Astrocyte (in vitro differentiated cells and primary cell): Measurements from ENCODE around the gene ERBB2. TPM values are rescaled to one million over a fixed set of nuclear protein-coding genes. Genes with fewer than 3 reads are reported as not detected.

Source experiments
- DNase-seq: peaks from one replicate; pipeline ENCODE4 v3.0.0-alpha.2; 2010; ENCODE audit warnings: low read depth
- FAIRE-seq: peaks from 2 replicates; lab custom pipeline; 2011; peaks lifted over from hg19 to GRCh38; lab: Jason Lieb, UNC
- H2AFZ ChIP-seq: 2 replicates; pipeline ENCODE4 v1.6.0; 2012; ENCODE audit warnings: low read depth, low read length, inconsistent platforms
- H3K27ac ChIP-seq: 2 replicates; pipeline ENCODE4 v1.5.1; 2011; ENCODE audit warnings: low read depth, low read length, inconsistent platforms
- H3K27me3 ChIP-seq: 2 replicates; pipeline ENCODE4 v1.6.0; 2011; ENCODE audit warnings: low read length, inconsistent platforms; ENCODE audit not compliant: insufficient read depth
- H3K36me3 ChIP-seq: 2 replicates; pipeline ENCODE4 v1.5.1; 2011; ENCODE audit warnings: low read length, inconsistent platforms; ENCODE audit not compliant: insufficient read depth
- H3K4me1 ChIP-seq: 2 replicates; pipeline ENCODE4 v1.5.1; 2011; ENCODE audit warnings: low read length, inconsistent platforms; ENCODE audit not compliant: insufficient read depth
- H3K4me2 ChIP-seq: 2 replicates; pipeline ENCODE4 v1.6.0; 2012; ENCODE audit warnings: low read length, inconsistent platforms
- H3K4me3 ChIP-seq: 2 replicates; pipeline ENCODE4 v1.5.1; 2011; ENCODE audit warnings: low read depth, mild to moderate bottlenecking, low read length, inconsistent platforms; ENCODE audit not compliant: insufficient read depth
- H3K79me2 ChIP-seq: 2 replicates; pipeline ENCODE4 v1.6.0; 2012; ENCODE audit warnings: mild to moderate bottlenecking, low read length, inconsistent platforms; ENCODE audit not compliant: insufficient read depth
- H3K9ac ChIP-seq: 2 replicates; pipeline ENCODE4 v1.6.0; 2012; ENCODE audit warnings: mild to moderate bottlenecking, low read length, inconsistent platforms
- H3K9me3 ChIP-seq: 2 replicates; pipeline ENCODE4 v1.5.1; 2012; ENCODE audit warnings: low read depth, mild to moderate bottlenecking, low read length, inconsistent platforms; ENCODE audit not compliant: insufficient read depth
- H4K20me1 ChIP-seq: 2 replicates; pipeline ENCODE4 v1.6.0; 2012; ENCODE audit warnings: low read length, inconsistent platforms; ENCODE audit not compliant: insufficient read depth
- H3K27ac Mint-ChIP-seq: one replicate; pipeline ENCODE4 v1.8.0; 2021; ENCODE audit warnings: mild to moderate bottlenecking, mixed read lengths; ENCODE audit not compliant: unreplicated experiment
- H3K27me3 Mint-ChIP-seq: one replicate; pipeline ENCODE4 v1.8.0; 2021; ENCODE audit warnings: low read depth, mixed read lengths; ENCODE audit not compliant: unreplicated experiment
- H3K36me3 Mint-ChIP-seq: one replicate; pipeline ENCODE4 v1.8.0; 2021; ENCODE audit warnings: low read depth, mixed read lengths; ENCODE audit not compliant: unreplicated experiment
- H3K4me1 Mint-ChIP-seq: one replicate; pipeline ENCODE4 v1.8.0; 2021; ENCODE audit warnings: low read depth, mixed read lengths; ENCODE audit not compliant: unreplicated experiment
- H3K4me3 Mint-ChIP-seq: one replicate; pipeline ENCODE4 v1.8.0; 2021; ENCODE audit warnings: mild to moderate bottlenecking, moderate library complexity, mixed read lengths; ENCODE audit not compliant: unreplicated experiment
- H3K9me3 Mint-ChIP-seq: one replicate; pipeline ENCODE4 v1.8.0; 2021; ENCODE audit warnings: mild to moderate bottlenecking, mixed read lengths; ENCODE audit not compliant: unreplicated experiment
- CTCF ChIP-seq: IDR thresholded peaks from 2 replicates; pipeline ENCODE4 v1.5.1; 2011; ENCODE audit warnings: low read depth, mild to moderate bottlenecking, inconsistent platforms, low read length, moderate library complexity; ENCODE audit not compliant: insufficient read depth
- EZH2 ChIP-seq: IDR thresholded peaks from 2 replicates; pipeline ENCODE4 v1.6.1; 2012; ENCODE audit warnings: mild to moderate bottlenecking, low read length, inconsistent platforms; ENCODE audit not compliant: insufficient read depth
- total RNA-seq: library from RNA; stranded (reverse); gene quantifications from 2 replicates; pipeline ENCODE4 v1.2.1, GENCODE V29; 2021

ERBB2 gene
- total RNA-seq, 1 donor from 2014 or later: 64.0 TPM

GRCh38 chr17:39660397-39661385, 39.2 kb upstream of the ERBB2 start:
- Mint-ChIP-seq H3K4me1 (peaks cover 6% of the 10 kb centered on the region), H3K27me3 (peaks cover 2% of the 10 kb centered on the region), H3K9me3 (no peaks in the 10 kb centered on the region), H3K27ac (peak overlapping the region; percentile 53), H3K4me3 (no peak overlapping the region), H3K36me3 (peaks cover 11% of the 10 kb centered on the region)
- TF ChIP-seq EZH2 (no peak), CTCF (no peak)
- H2AFZ ChIP-seq: no peak overlapping the region
- FAIRE-seq: no peak
- no peak for DNase-seq
- no peak overlapping the region for H3K9ac ChIP-seq
- no peaks in the 10 kb centered on the region for H3K4me1 ChIP-seq
- no peak overlapping the region for H3K27ac ChIP-seq
- peaks cover 32% of the 10 kb centered on the region for H4K20me1 ChIP-seq
- no peaks in the 10 kb centered on the region for H3K27me3 ChIP-seq
- H3K9me3 ChIP-seq: no peaks in the 10 kb centered on the region
- H3K36me3 ChIP-seq: no peaks in the 10 kb centered on the region
- H3K79me2 ChIP-seq: no peaks in the 10 kb centered on the region
- no peak overlapping the region for H3K4me2 ChIP-seq
- no peak overlapping the region for H3K4me3 ChIP-seq

- no peaks in the 10 kb centered on the region for H3K9me3 ChIP-seq
- peaks cover 6% of the 10 kb centered on the region for H3K27me3 Mint-ChIP-seq
- peaks cover 9% of the 10 kb centered on the region for H3K27me3 ChIP-seq
- H3K27ac ChIP-seq: no peak overlapping the region
- DNase-seq (no peak), FAIRE-seq (no peak)
- peaks cover 3% of the 10 kb centered on the region for H3K4me1 ChIP-seq
- H2AFZ ChIP-seq: no peak overlapping the region
- no peaks in the 10 kb centered on the region for H3K9me3 Mint-ChIP-seq
- peaks cover 24% of the 10 kb centered on the region for H4K20me1 ChIP-seq
- peaks cover 11% of the 10 kb centered on the region for H3K36me3 Mint-ChIP-seq
- peaks cover 6% of the 10 kb centered on the region for H3K4me1 Mint-ChIP-seq
- H3K79me2 ChIP-seq: no peaks in the 10 kb centered on the region
- no peak overlapping the region for H3K27ac Mint-ChIP-seq
- no peak overlapping the region for H3K4me2 ChIP-seq
- no peak for TF ChIP-seq EZH2
- no peak for TF ChIP-seq CTCF
- no peak overlapping the region for H3K9ac ChIP-seq
- no peak overlapping the region for H3K4me3 Mint-ChIP-seq
- H3K4me3 ChIP-seq: no peak overlapping the region
- H3K36me3 ChIP-seq: no peaks in the 10 kb centered on the region
Observed at GRCh38 chr17:39661744-39662541, 37.9 kb upstream of the ERBB2 start.
